Bronchial epithelial cell (primary cell): ENCODE results near the gene EGF. TPM values are rescaled to one million over a fixed set of nuclear protein-coding genes. Genes with fewer than 3 reads are reported as not detected.

Experiments used
- DNase-seq: peaks from one replicate; pipeline ENCODE4 v3.0.0-alpha.2; 2010; ENCODE audit warnings: low read depth
- FAIRE-seq: peaks from 2 replicates; lab custom pipeline; 2011; peaks lifted over from hg19 to GRCh38; lab: Jason Lieb, UNC
- H3K27me3 ChIP-seq: 2 replicates; pipeline ENCODE4 v1.5.1; 2011; ENCODE audit warnings: low read length; ENCODE audit not compliant: control insufficient read depth, insufficient read depth
- H3K36me3 ChIP-seq: 2 replicates; pipeline ENCODE4 v1.5.1; 2011; ENCODE audit warnings: low read length; ENCODE audit not compliant: control insufficient read depth, insufficient read depth
- H3K4me3 ChIP-seq: 2 replicates; pipeline ENCODE4 v1.5.1; 2011; ENCODE audit warnings: mild to moderate bottlenecking, low read depth, low read length, control low read depth
- CTCF ChIP-seq: IDR thresholded peaks from 2 replicates; pipeline ENCODE4 v1.5.1; 2011; ENCODE audit warnings: mild to moderate bottlenecking, moderate library complexity, low read length, control low read depth, inconsistent platforms; ENCODE audit not compliant: insufficient read depth, severe bottlenecking
- total RNA-seq: library from RNA; depleted of rRNA; stranded (reverse); fragments of >200 nt; gene quantifications from 2 replicates; pipeline ENCODE4 v1.2.1, GENCODE V29; 2014

Gene EGF
- 0.51 and 1.1 TPM in 2 replicates for total RNA-seq

- no peaks in the 10 kb centered on the region for H3K27me3 ChIP-seq
- TF ChIP-seq CTCF, result no peak
- no peak within 1 kb of the TSS for H3K4me3 ChIP-seq
- H3K36me3 ChIP-seq, result no peaks in the 10 kb centered on the region
- FAIRE-seq, result no peak
- DNase-seq, result peak; percentile 58
These were observed at the start of gene EGF for GRCh38 chr4:109912706-109913595. EGF (plus strand) TSS chr4:109912883; CDS start chr4:109913336, 453 bp downstream.

- H3K27me3 ChIP-seq, result no peaks in the 10 kb centered on the region
- DNase-seq, result no peak
- no peak for FAIRE-seq
- H3K4me3 ChIP-seq, result no peak overlapping the region
- no peak for TF ChIP-seq CTCF
- no peaks in the 10 kb centered on the region for H3K36me3 ChIP-seq
These were observed 48.5 kb upstream of the EGF start for GRCh38 chr4:109864134-109864533.

GRCh38 chr4:109870061-109870460, 42.6 kb upstream of the EGF start:
- FAIRE-seq (no peak), DNase-seq (no peak)
- Histone ChIP-seq H3K36me3 (no peaks in the 10 kb centered on the region), H3K27me3 (no peaks in the 10 kb centered on the region), H3K4me3 (no peak overlapping the region)
- no peak for TF ChIP-seq CTCF

- FAIRE-seq, result no peak
- no peak for TF ChIP-seq CTCF
- Histone ChIP-seq H3K27me3 (no peaks in the 10 kb centered on the region), H3K36me3 (no peaks in the 10 kb centered on the region), H3K4me3 (no peak overlapping the region)
- DNase-seq, result no peak
These were observed 40.6 kb upstream of the EGF start for GRCh38 chr4:109872065-109872464.

GRCh38 chr4:109872950-109873656, 39.6 kb upstream of the EGF start:
- Histone ChIP-seq H3K27me3 (no peaks in the 10 kb centered on the region), H3K4me3 (no peak overlapping the region), H3K36me3 (no peaks in the 10 kb centered on the region)
- no peak for TF ChIP-seq CTCF
- no peak for DNase-seq
- FAIRE-seq, result no peak
